Keratinocyte (primary cell): ENCODE measurements around the gene DSCAM. TPM values are rescaled to one million over a fixed set of nuclear protein-coding genes. Genes with fewer than 3 reads are reported as not detected.

ENCODE experiments used
- DNase-seq: peaks from one replicate; pipeline ENCODE4 v3.0.0-alpha.2; 2011; ENCODE audit warnings: low read depth, missing footprints, low spot score
- FAIRE-seq: peaks from 2 replicates; lab custom pipeline; 2011; peaks lifted over from hg19 to GRCh38; lab: Jason Lieb, UNC
- H2AFZ ChIP-seq: 2 replicates; pipeline ENCODE4 v1.6.0; 2012; ENCODE audit warnings: low read length, control low read depth, inconsistent platforms; ENCODE audit not compliant: control insufficient read depth
- H3K27ac ChIP-seq: 2 replicates; pipeline ENCODE4 v1.5.1; 2011; ENCODE audit warnings: low read length; ENCODE audit not compliant: control insufficient read depth, insufficient read depth
- H3K27me3 ChIP-seq: 3 replicates; pipeline ENCODE4 v1.6.0; 2011; ENCODE audit warnings: low read length; ENCODE audit not compliant: control insufficient read depth, insufficient read depth; ENCODE audit errors: extremely low read depth
- H3K36me3 ChIP-seq, 2 experiments: 2 replicates in 1 of 2; 3 replicates in 1 of 2; pipeline ENCODE4 v1.5.1; 2011; ENCODE audit warnings: low read length in 2 of 2, mild to moderate bottlenecking in 1 of 2; ENCODE audit not compliant: control insufficient read depth in 2 of 2, insufficient read depth in 2 of 2; ENCODE audit errors: extremely low read depth in 1 of 2
- H3K4me1 ChIP-seq: 3 replicates; pipeline ENCODE4 v1.5.1; 2011; ENCODE audit warnings: low read length; ENCODE audit not compliant: control insufficient read depth, insufficient read depth; ENCODE audit errors: extremely low read depth
- H3K4me2 ChIP-seq: 3 replicates; pipeline ENCODE4 v1.6.0; 2011; ENCODE audit warnings: low read depth, low read length; ENCODE audit not compliant: control insufficient read depth, insufficient read depth; ENCODE audit errors: extremely low read depth
- H3K4me3 ChIP-seq, 3 experiments: fragments of 200-600 bp in 1 of 3; sonication (generic) in 1 of 3; 2 replicates in 2 of 3; 3 replicates in 1 of 3; pipeline ENCODE4 v1.5.1; 2011 to 2016; ENCODE audit warnings: low read length in 3 of 3, mild to moderate bottlenecking in 3 of 3, control low read depth in 2 of 3, inconsistent platforms in 1 of 3, low read depth in 1 of 3, mixed read lengths in 1 of 3, mixed run types in 1 of 3, moderate library complexity in 1 of 3; ENCODE audit not compliant: control insufficient read depth in 2 of 3, insufficient read depth in 2 of 3; ENCODE audit errors: extremely low read depth in 1 of 3
- H3K79me2 ChIP-seq: 2 replicates; pipeline ENCODE4 v1.6.0; 2012; ENCODE audit warnings: low read length; ENCODE audit not compliant: control insufficient read depth, insufficient read depth
- H3K9ac ChIP-seq: 3 replicates; pipeline ENCODE4 v1.6.0; 2011; ENCODE audit warnings: low read length; ENCODE audit not compliant: control insufficient read depth, insufficient read depth; ENCODE audit errors: extremely low read depth
- H3K9me1 ChIP-seq: 3 replicates; pipeline ENCODE4 v1.6.0; 2011; ENCODE audit warnings: low read length; ENCODE audit not compliant: control insufficient read depth, insufficient read depth; ENCODE audit errors: extremely low read depth
- H3K9me3 ChIP-seq: 2 replicates; pipeline ENCODE4 v1.5.1; 2012; ENCODE audit warnings: low read depth, low read length; ENCODE audit not compliant: control insufficient read depth
- H4K20me1 ChIP-seq: 3 replicates; pipeline ENCODE4 v1.6.0; 2011; ENCODE audit warnings: low read length; ENCODE audit not compliant: control insufficient read depth, insufficient read depth; ENCODE audit errors: extremely low read depth
- CTCF ChIP-seq, 3 experiments: IDR thresholded peaks in 1 of 3; conservative IDR thresholded peaks in 1 of 3; optimal IDR thresholded peaks in 1 of 3; 2 replicates in 2 of 3; 3 replicates in 1 of 3; pipeline versions ENCODE3 to v1.5.1; 2011; ENCODE audit warnings: low read length in 3 of 3, mild to moderate bottlenecking in 3 of 3, moderate library complexity in 2 of 3, control low read depth in 1 of 3, inconsistent platforms in 1 of 3; ENCODE audit not compliant: insufficient read depth in 2 of 3; ENCODE audit errors: extremely low read depth in 1 of 3
- EZH2 ChIP-seq: IDR thresholded peaks from one replicate; pipeline ENCODE4 v1.6.1; 2012; ENCODE audit warnings: inconsistent platforms, mild to moderate bottlenecking, low read length, moderate library complexity
- dilution Hi-C: fragments of 300-500 bp; cut with MboI; formaldehyde crosslinking; loops from one replicate; pipeline ENCODE4 v1.7.0; 2020; ENCODE audit warnings: low sequenced_read_pairs; ENCODE audit not compliant: extremely low pct_ligation_motif_present
- polyA plus RNA-seq, 5 experiments: library from polyadenylated mRNA; depleted of rRNA in 3 of 5; stranded (reverse) in 3 of 5; stranded (forward) in 1 of 5; unstranded in 1 of 5; fragments of >200 nt; gene quantifications; 1 replicate in 1 of 5; 2 replicates in 3 of 5; 3 replicates in 1 of 5; pipeline versions ENCODE4 v1.2.1 to v1.2.3, GENCODE V29; 2011 to 2012; ENCODE audit warnings: missing spikeins in 2 of 5, low read depth in 1 of 5, low replicate concordance in 1 of 5

The DSCAM gene
- polyA plus RNA-seq, 1 donor (not counting 4 experiments of a cell fraction or from before 2014, with no cell fraction given) = 2.1 TPM

- no peak overlapping the region for H3K4me3 ChIP-seq
- no peaks in the 10 kb centered on the region for H3K9me1 ChIP-seq
- FAIRE-seq = no peak
- H3K9me3 ChIP-seq = no peaks in the 10 kb centered on the region
- dilution Hi-C loops = no loop called here
- no peak overlapping the region for H3K9ac ChIP-seq
- no peaks in the 10 kb centered on the region for H4K20me1 ChIP-seq
- no peak overlapping the region for H3K27ac ChIP-seq
- no peaks in the 10 kb centered on the region for H3K79me2 ChIP-seq
- TF ChIP-seq EZH2 = no peak
- TF ChIP-seq CTCF (optimal IDR thresholded peaks at IDR 0.05 in 1 of 3, IDR thresholded peaks at IDR 0.05 in 1 of 3, conservative IDR thresholded peaks at IDR 0.05 in 1 of 3; ENCODE audit: extremely low read depth in 1 of 3, insufficient read depth in 2 of 3, low read length in 3 of 3) = no peak
- no peaks in the 10 kb centered on the region for H3K36me3 ChIP-seq
- no peaks in the 10 kb centered on the region for H3K4me1 ChIP-seq
- H2AFZ ChIP-seq = no peak overlapping the region
- no peaks in the 10 kb centered on the region for H3K27me3 ChIP-seq
- no peak overlapping the region for H3K4me2 ChIP-seq
- DNase-seq = no peak
These were observed 463.0 kb downstream of the DSCAM start for GRCh38 chr21:40383951-40384350.

- no peak for DNase-seq
- Histone ChIP-seq H2AFZ (no peak overlapping the region), H3K4me1 (no peaks in the 10 kb centered on the region), H3K27ac (no peak overlapping the region), H3K9me1 (no peaks in the 10 kb centered on the region), H4K20me1 (no peaks in the 10 kb centered on the region), H3K4me2 (no peak overlapping the region), H3K9ac (no peak overlapping the region), H3K27me3 (no peaks in the 10 kb centered on the region), H3K4me3 (no peak overlapping the region), H3K79me2 (no peaks in the 10 kb centered on the region), H3K9me3 (no peaks in the 10 kb centered on the region), H3K36me3 (no peaks in the 10 kb centered on the region)
- dilution Hi-C loops = no loop called here
- no peak for FAIRE-seq
- no peak for TF ChIP-seq EZH2
- TF ChIP-seq CTCF (optimal IDR thresholded peaks at IDR 0.05 in 1 of 3, IDR thresholded peaks at IDR 0.05 in 1 of 3, conservative IDR thresholded peaks at IDR 0.05 in 1 of 3; ENCODE audit: extremely low read depth in 1 of 3, insufficient read depth in 2 of 3, low read length in 3 of 3) = no peak
These were observed 465.8 kb downstream of the DSCAM start for GRCh38 chr21:40381111-40381510.
